GM18499 (cell line): ENCODE data around the gene TMEM207.

Experiments
- ATAC-seq: cut with Tn5 transposase; IDR thresholded peaks from one replicate; pipeline ENCODE4 v1.9.1; 2021; ENCODE audit warnings: moderate number of reproducible peaks; ENCODE audit not compliant: insufficient read depth, unreplicated experiment

TMEM207 gene

GRCh38 chr3:190388703-190389102, 61.0 kb downstream of the TMEM207 start:
- ATAC-seq, result no peak

- no peak for ATAC-seq
These were observed 62.0 kb downstream of the TMEM207 start, which contains the start of gene CLDN16 for GRCh38 chr3:190387578-190388213. CLDN16 (plus strand) TSS chr3:190388163; CDS start chr3:190388330, 167 bp downstream.

- ATAC-seq, result no peak
These were observed 63.7 kb downstream of the TMEM207 start for GRCh38 chr3:190385731-190386688.

GRCh38 chr3:190384309-190384756, 65.4 kb downstream of the TMEM207 start:
- ATAC-seq, result peak; percentile 92

GRCh38 chr3:190382082-190382481, 67.6 kb downstream of the TMEM207 start:
- ATAC-seq, result no peak

GRCh38 chr3:190381441-190381840, 68.3 kb downstream of the TMEM207 start:
- ATAC-seq, result no peak

- ATAC-seq, result no peak
These were observed 69.5 kb downstream of the TMEM207 start for GRCh38 chr3:190380184-190380583.
